HG03060 (cell line): Measurements from ENCODE around the gene MKRN3.

Source experiments
- ATAC-seq: cut with Tn5 transposase; IDR thresholded peaks from one replicate; pipeline ENCODE4 v1.9.1; 2021; ENCODE audit warnings: low read depth, moderate number of reproducible peaks; ENCODE audit not compliant: unreplicated experiment

The MKRN3 gene

DNA sequence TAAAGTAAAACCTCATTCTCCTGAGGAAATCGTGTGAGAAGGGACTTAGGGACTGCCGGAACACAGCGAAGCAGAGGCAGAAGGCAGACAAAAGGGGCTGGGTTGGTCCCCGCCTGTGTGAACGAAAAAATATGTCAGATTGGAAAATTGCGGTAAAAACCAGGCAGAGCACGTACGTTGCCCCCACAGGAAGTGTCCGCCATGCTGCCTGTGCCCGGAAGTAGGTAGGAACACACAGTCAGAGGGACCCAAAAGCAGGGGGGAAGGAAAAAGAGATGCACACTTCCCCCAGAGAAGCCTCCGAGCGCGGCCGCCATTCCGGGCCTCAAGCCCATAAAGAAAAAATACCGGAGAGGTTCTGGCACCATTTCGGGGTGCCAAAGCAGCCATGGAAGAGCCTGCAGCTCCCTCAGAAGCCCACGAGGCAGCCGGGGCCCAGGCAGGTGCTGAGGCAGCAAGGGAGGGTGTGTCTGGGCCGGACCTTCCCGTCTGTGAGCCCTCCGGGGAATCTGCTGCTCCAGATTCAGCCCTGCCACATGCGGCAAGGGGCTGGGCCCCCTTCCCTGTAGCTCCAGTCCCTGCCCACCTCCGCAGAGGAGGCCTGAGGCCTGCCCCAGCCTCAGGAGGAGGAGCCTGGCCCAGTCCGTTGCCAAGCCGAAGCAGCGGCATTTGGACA lies at the start of gene MKRN3:
MKRN3 (plus strand) TSS at position 280 of the 676 bp plus-strand sequence; CDS start at position 389, 109 bp downstream.
- ATAC-seq, result no peak

DNA sequence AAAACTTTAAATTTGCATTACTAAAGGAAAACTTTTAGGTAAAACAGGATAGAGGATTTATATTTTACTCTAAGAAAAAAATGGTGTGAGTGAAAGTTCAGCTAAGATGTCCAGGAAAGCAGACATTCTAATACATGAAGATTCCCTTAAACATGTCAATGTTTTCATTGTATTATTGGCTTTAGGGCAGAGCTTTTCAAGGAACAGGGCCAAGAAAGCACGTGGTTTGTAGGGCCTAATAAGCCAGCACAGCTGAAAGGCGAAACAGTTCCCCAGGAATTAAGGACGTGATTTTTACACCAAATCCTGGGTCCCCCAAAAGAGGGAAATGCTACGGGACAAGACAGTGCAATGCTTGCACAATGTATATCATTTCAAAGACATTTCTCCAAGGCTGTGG lies 48.6 kb upstream of the MKRN3 start:
- ATAC-seq, result no peak

- ATAC-seq, result no peak
Observed at GRCh38 chr15:23518104-23518503, 47.4 kb upstream of the MKRN3 start.

DNA sequence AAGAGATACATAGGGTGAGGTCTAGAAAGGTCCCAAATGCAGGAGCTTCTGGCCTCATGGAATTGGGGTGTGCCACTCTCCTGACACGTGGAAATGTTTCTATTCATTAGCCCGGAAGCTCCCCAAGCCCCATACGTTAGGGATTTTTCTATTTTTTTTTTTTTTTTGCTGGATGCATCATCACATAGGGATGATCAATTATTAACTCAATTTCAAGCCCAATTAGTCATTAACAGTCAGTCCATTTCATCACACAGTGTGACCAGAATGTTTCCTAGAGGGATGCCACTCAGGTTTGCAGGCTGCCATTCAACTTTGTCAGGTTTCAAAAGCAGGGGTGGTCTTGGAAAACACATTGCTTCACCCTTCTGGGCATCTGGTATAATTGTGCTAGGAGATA lies 40.7 kb upstream of the MKRN3 start:
- ATAC-seq, result no peak

DNA sequence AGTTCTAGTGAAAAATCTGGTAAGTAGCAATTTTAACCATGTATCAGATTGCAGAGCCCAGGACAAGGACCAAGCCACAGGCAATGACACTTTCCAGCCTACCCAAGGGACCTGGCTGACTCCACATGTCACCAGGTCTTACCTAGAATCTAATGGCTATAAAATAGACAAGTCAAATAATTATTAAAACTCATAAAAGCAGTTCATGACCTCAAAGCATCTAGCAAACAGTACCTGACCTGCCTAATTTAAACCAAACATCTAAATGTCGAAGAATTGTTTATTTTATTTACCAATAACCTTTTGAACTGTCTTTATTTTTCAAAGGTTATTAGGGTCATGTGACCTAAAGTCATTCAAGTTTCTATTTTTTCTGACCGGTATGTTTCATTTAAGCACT lies 35.6 kb upstream of the MKRN3 start:
- no peak for ATAC-seq

DNA sequence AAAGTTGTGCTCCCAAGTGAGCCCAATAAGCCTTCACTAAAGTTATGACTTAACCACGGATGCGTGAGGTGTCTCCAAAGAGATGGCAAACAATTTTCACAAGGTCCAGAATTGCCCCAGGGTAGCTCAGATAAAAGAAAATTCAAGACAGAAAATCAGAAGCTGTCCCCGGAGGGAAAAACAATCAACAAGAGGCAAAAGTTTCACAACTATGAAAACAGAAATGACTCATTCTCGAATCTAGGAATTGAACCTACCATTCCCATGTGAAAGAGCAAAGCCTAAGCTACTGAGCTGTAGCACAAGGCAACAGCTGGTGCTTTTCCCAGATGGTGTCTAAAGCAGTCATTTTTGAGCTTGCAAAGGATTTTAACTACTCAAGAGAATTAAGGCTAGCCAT lies 33.5 kb upstream of the MKRN3 start:
- no peak for ATAC-seq

- ATAC-seq, result no peak
Observed at GRCh38 chr15:23536659-23537058, 28.8 kb upstream of the MKRN3 start.

DNA sequence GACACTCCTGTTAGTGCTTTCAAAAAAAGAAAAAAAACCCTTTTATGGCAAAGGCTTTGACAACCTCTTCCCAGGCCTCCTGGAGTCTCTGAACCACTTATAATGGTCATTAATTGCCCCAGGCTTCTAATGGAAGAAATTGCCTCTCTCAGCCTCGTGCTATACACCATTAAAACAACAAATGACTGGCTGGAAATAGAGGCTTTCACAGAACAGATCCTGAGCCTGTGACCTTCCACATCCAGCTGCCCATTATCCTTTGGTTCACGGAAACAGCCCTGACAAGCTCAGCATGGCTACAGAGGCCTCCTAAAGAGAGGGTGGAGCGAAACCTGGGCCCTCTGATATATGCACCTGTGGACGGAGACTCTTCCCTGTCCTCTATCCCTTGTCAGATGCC lies 26.8 kb upstream of the MKRN3 start:
- no peak for ATAC-seq

DNA sequence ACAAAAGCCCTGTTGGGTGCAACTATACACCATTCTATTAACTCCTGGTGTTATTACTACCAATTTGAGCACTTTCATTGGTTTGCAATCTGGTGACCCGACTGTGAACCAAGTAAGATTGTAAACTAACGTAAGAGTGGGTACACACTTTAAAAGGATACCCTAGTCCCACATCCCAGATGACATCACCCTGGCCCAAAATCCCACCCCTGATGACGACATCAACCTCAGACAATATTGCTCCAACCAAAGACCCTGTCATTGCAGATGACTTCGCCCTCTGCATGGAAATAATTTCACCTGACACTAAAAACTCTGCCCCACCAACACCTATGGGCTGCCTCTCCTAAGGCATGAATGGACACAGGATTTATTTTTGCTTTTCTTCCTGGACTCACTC lies 25.6 kb upstream of the MKRN3 start:
- ATAC-seq, result no peak

- no peak for ATAC-seq
Observed at GRCh38 chr15:23546158-23546557, 19.3 kb upstream of the MKRN3 start.

- no peak for ATAC-seq
Observed at GRCh38 chr15:23548071-23548470, 17.4 kb upstream of the MKRN3 start.

GRCh38 chr15:23561914-23562313 lies 3.6 kb upstream of the MKRN3 start:
- no peak for ATAC-seq

GRCh38 chr15:23564821-23565394 lies 566 bp upstream of the MKRN3 start:
- no peak for ATAC-seq

DNA sequence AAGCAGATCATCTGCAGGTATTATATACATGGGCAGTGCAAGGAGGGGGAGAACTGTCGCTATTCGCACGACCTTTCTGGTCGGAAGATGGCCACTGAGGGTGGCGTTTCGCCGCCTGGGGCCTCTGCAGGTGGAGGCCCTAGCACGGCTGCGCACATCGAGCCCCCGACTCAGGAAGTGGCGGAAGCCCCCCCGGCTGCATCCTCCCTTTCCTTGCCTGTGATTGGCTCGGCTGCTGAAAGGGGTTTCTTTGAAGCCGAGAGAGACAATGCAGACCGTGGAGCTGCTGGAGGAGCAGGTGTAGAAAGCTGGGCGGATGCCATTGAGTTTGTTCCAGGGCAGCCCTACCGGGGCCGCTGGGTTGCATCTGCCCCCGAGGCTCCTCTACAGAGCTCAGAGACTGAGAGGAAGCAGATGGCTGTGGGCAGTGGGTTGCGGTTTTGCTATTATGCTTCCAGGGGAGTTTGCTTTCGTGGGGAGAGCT lies 639 bp downstream of the MKRN3 start:
- no peak for ATAC-seq

DNA sequence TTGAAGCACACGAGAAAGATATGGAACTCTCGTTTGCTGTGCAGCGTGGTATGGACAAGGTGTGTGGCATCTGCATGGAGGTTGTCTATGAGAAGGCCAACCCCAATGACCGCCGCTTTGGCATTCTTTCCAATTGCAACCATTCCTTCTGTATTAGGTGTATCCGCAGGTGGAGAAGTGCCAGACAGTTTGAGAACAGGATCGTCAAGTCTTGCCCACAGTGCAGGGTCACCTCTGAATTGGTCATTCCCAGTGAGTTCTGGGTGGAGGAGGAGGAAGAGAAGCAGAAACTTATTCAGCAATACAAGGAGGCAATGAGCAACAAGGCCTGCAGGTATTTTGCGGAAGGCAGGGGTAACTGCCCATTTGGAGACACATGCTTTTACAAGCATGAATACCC lies 1.2 kb downstream of the MKRN3 start:
- no peak for ATAC-seq

DNA sequence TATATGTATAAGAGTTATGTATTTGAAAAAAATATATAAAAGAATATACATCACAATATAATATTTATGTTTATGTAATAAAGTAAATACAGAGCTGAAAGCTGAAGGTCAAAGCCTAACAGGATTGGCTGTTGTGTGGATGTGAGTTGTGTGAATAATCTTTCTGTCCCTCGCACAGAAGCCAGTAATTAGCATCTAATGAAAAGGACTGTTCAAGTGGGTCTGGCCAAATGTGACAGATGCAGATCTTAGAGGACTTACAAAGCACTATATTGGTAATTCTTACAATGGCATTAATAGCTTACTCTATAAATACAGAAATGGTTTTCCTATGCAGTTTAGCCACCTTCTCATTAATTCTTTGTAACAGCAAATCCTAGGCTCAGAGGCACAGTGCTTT lies 2.4 kb downstream of the MKRN3 start:
- no peak for ATAC-seq

GRCh38 chr15:23569151-23569925 lies 3.9 kb downstream of the MKRN3 start:
- ATAC-seq, result no peak

DNA sequence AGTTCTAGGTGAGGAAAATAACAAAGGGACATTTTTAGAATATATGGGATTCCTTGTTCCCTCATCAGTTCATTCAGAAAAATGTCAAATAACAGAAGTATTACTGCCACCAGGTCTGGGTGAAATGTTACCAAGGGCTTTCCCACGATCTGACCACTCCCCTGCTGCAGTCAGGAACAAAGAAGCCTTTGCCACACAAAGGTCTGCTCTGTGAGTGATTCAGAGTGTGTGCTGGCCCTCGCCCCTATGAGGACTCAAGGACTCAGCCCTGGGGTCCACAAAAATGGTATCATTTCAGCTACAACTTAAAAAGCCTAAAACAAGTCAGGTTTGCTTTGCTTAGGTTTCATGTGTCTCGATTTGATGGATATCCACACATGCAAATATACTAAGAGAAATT lies 5.0 kb downstream of the MKRN3 start:
- ATAC-seq, result no peak

- no peak for ATAC-seq
Observed at GRCh38 chr15:23572844-23573243, 7.4 kb downstream of the MKRN3 start.

GRCh38 chr15:23574742-23575141 lies 9.3 kb downstream of the MKRN3 start:
- no peak for ATAC-seq

DNA sequence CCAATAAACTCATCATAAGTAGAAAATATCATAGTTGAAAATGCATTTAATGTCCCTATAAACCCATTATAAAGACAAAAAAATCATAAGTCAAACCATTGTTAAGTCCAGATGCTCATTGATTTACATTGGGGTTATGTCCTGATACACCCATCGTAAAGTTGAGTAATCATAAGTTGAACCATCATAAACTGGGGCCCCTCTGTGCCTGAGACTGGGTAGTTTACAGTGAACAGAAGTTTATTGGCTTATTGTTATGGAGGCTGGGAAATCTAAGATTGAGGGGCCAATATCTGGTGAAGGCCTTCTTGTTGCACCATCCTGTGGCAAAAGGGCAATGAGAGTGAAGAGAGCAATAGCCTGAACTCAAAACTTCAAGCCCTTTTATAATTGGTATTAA lies 10.6 kb downstream of the MKRN3 start:
- ATAC-seq, result no peak
